ENCODE measurements around the gene SATL1. TPM values are rescaled to one million over a fixed set of nuclear protein-coding genes. Genes with fewer than 3 reads are reported as not detected.

SATL1 gene
- total RNA-seq, 4 donors from 2014 or later = 0.32 TPM; not detected in 3

- no peak overlapping the region for H3K4me3 ChIP-seq
- in situ Hi-C loops (cut with MboI; ENCODE audit: low pct_ligation_motif_present in 1 of 4, low pct_unique_long_range_greater_than_20kb in 1 of 4, low sequenced_read_pairs in 3 of 4) = no loop called here
- 50 to 63% methylated on average over 1 to 2 of the region's 2 CpGs for WGBS, 2 donors (ENCODE audit: low coverage in 1 of 2)
Measured at GRCh38 chrX:85243155-85243554, 424 bp downstream of the SATL1 start.

GRCh38 chrX:85223359-85223758 is 20.2 kb downstream of the SATL1 start:
- Histone ChIP-seq H3K27ac (no peak overlapping the region), H3K36me3 (no peaks in the 10 kb centered on the region), H3K27me3 (no peaks in the 10 kb centered on the region), H3K9me3 (no peaks in the 10 kb centered on the region), H3K4me1 (no peaks in the 10 kb centered on the region), H3K4me3 (no peak overlapping the region)
- WGBS, 2 donors (ENCODE audit: low coverage in 1 of 2) = 53 to 60% methylated on average over 1 to 2 of the region's 2 CpGs
- intact Hi-C loops (cut with DNase I; ENCODE audit: low total_unique reads) (no loop called here), in situ Hi-C loops (cut with MboI; ENCODE audit: low pct_ligation_motif_present in 1 of 4, low pct_unique_long_range_greater_than_20kb in 1 of 4, low sequenced_read_pairs in 3 of 4) (no loop called here)
- TF ChIP-seq POLR2A (IDR thresholded peaks at IDR 0.05) (no peak), EP300 (IDR thresholded peaks at IDR 0.05; ENCODE audit: low read depth) (no peak), CTCF (IDR thresholded peaks at IDR 0.05) (no peak), POLR2AphosphoS5 (IDR thresholded peaks at IDR 0.05) (no peak)
- no peak for DNase-seq

More at GRCh38 chrX:85243155-85243554, 424 bp downstream of the SATL1 start:
- H3K27me3 ChIP-seq = no peaks in the 10 kb centered on the region
- no peaks in the 10 kb centered on the region for H3K36me3 ChIP-seq
- DNase-seq = no peak
- TF ChIP-seq POLR2A (IDR thresholded peaks at IDR 0.05) (no peak), CTCF (IDR thresholded peaks at IDR 0.05) (no peak)
- H3K4me1 ChIP-seq = peaks cover 0 to 6% (median 0%) of the 10 kb centered on the region in 4 donors
- intact Hi-C loops (cut with DNase I; ENCODE audit: low total_unique reads) = no loop called here
- H3K27ac ChIP-seq = no peak overlapping the region
- no peaks in the 10 kb centered on the region for H3K9me3 ChIP-seq

- H3K4me1 ChIP-seq = no peaks in the 10 kb centered on the region
- in situ Hi-C loops (cut with MboI; ENCODE audit: low pct_ligation_motif_present in 1 of 4, low pct_unique_long_range_greater_than_20kb in 1 of 4, low sequenced_read_pairs in 3 of 4) (no loop called here), intact Hi-C loops (cut with DNase I; ENCODE audit: low total_unique reads) (no loop called here)
- H3K9me3 ChIP-seq = no peaks in the 10 kb centered on the region
- WGBS, 2 donors (ENCODE audit: low coverage in 1 of 2) = 33% methylated on average over 1 of the region's 1 CpG; no CpG with 5 or more reads in 1 of the 2 donors
- DNase-seq = no peak
- H3K4me3 ChIP-seq = no peak overlapping the region
- no peaks in the 10 kb centered on the region for H3K36me3 ChIP-seq
- H3K27ac ChIP-seq = no peak overlapping the region
- no peaks in the 10 kb centered on the region for H3K27me3 ChIP-seq
- TF ChIP-seq POLR2AphosphoS5 (IDR thresholded peaks at IDR 0.05) (no peak), EP300 (IDR thresholded peaks at IDR 0.05; ENCODE audit: low read depth) (no peak), POLR2A (IDR thresholded peaks at IDR 0.05) (no peak)
Measured at GRCh38 chrX:85221361-85221760, 22.2 kb downstream of the SATL1 start.

GRCh38 chrX:85215946-85216345 is 27.6 kb downstream of the SATL1 start:
- no peak for DNase-seq
- TF ChIP-seq POLR2AphosphoS5 (IDR thresholded peaks at IDR 0.05) (no peak), POLR2A (IDR thresholded peaks at IDR 0.05) (no peak), CTCF (IDR thresholded peaks at IDR 0.05) (no peak), EP300 (IDR thresholded peaks at IDR 0.05; ENCODE audit: low read depth) (no peak)
- Histone ChIP-seq H3K9me3 (no peaks in the 10 kb centered on the region), H3K36me3 (no peaks in the 10 kb centered on the region), H3K27ac (no peak overlapping the region), H3K27me3 (no peaks in the 10 kb centered on the region), H3K4me3 (no peak overlapping the region), H3K4me1 (no peaks in the 10 kb centered on the region)
- 62% methylated on average over 1 of the region's 1 CpG; no CpG with 5 or more reads in 1 of the 2 donors for WGBS, 2 donors (ENCODE audit: low coverage in 1 of 2)
- in situ Hi-C loops (cut with MboI; ENCODE audit: low pct_ligation_motif_present in 1 of 4, low pct_unique_long_range_greater_than_20kb in 1 of 4, low sequenced_read_pairs in 3 of 4) = no loop called here
- intact Hi-C loops (cut with DNase I; ENCODE audit: low total_unique reads) = no loop called here
